ENCODE measurements around the gene TRAPPC8.
"Not testable (repeated sequence)": the region's sequence is repeated elsewhere in the genome, so short reads cannot be mapped to it uniquely, and the experiment has no call there.

Gene TRAPPC8

DNA sequence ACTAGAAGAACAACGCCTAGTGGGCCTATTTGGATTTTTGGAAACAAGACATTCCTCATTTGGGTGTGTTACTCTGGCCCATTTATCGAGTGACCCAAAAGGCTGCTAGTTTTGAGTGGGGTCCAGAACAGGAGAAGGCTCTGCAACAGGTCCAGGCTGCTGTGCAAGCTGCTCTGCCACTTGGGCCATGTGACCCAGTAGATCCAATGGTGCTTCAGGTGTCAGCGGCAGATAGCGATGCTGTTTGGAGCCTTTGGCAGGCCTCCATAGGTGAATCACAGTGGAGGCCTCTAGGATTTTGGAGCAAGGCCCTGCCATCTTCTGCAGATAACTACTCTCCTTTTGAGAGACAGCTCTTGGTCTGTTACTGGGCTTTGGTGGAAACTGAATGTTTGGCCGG, 143.7 kb downstream of the TRAPPC8 start:
- H3K4me3 ChIP-seq (ENCODE audit: insufficient read depth, low read depth, low read length); H3K4me1 ChIP-seq (ENCODE audit: control insufficient read depth, insufficient read depth, low read length); H3K9me3 ChIP-seq (ENCODE audit: control insufficient read depth, low read length); H3K36me3 ChIP-seq (ENCODE audit: control insufficient read depth, insufficient read depth, low read length); H3K27ac ChIP-seq (ENCODE audit: insufficient read depth, low read depth, low read length, poor library complexity, severe bottlenecking); H3K27me3 ChIP-seq (ENCODE audit: control insufficient read depth, insufficient read depth, low read length, poor library complexity, severe bottlenecking): not testable (repeated sequence)
- WGBS, 2 experiments, result 91 to 94% methylated on average over 5 of the region's 5 CpGs

GRCh38 chr18:31798399-31798798, 144.5 kb downstream of the TRAPPC8 start:
- Histone ChIP-seq H3K27ac (ENCODE audit: insufficient read depth, low read depth, low read length, poor library complexity, severe bottlenecking) (no peak overlapping the region), H3K4me1 (ENCODE audit: control insufficient read depth, insufficient read depth, low read length) (no peaks in the 10 kb centered on the region), H3K27me3 (ENCODE audit: control insufficient read depth, insufficient read depth, low read length, poor library complexity, severe bottlenecking) (no peaks in the 10 kb centered on the region), H3K4me3 (ENCODE audit: insufficient read depth, low read depth, low read length) (no peak overlapping the region), H3K36me3 (ENCODE audit: control insufficient read depth, insufficient read depth, low read length) (no peaks in the 10 kb centered on the region), H3K9me3 (ENCODE audit: control insufficient read depth, low read length) (no peaks in the 10 kb centered on the region)
- WGBS, 2 experiments, result 79 to 83% methylated on average over 1 to 2 of the region's 2 CpGs

DNA sequence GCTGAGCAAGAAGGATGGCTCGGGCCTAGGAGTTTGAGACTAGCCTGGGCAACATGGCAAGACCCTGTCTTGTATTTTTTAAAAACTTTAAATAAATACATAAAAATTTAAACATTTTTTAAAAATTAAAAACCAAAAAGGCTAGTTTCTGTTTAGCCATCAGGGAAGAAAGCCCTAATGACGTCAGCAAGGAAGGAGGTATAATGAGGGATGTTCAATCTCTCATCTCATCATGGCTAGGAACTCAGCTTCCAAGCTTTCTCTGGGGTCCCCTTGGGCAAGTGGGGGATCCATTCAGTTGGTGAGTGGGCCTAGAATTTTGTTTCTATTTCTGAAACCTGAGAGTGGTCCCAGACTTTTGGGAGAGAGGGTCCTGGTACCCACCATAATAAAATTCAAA, 147.2 kb downstream of the TRAPPC8 start:
- 86 to 97% methylated on average over 2 of the region's 2 CpGs for WGBS, 2 experiments
- Histone ChIP-seq H3K4me1 (ENCODE audit: control insufficient read depth, insufficient read depth, low read length) (no peaks in the 10 kb centered on the region), H3K4me3 (ENCODE audit: insufficient read depth, low read depth, low read length) (no peak overlapping the region), H3K27me3 (ENCODE audit: control insufficient read depth, insufficient read depth, low read length, poor library complexity, severe bottlenecking) (no peaks in the 10 kb centered on the region), H3K36me3 (ENCODE audit: control insufficient read depth, insufficient read depth, low read length) (no peaks in the 10 kb centered on the region), H3K9me3 (ENCODE audit: control insufficient read depth, low read length) (no peaks in the 10 kb centered on the region), H3K27ac (ENCODE audit: insufficient read depth, low read depth, low read length, poor library complexity, severe bottlenecking) (no peak overlapping the region)

DNA sequence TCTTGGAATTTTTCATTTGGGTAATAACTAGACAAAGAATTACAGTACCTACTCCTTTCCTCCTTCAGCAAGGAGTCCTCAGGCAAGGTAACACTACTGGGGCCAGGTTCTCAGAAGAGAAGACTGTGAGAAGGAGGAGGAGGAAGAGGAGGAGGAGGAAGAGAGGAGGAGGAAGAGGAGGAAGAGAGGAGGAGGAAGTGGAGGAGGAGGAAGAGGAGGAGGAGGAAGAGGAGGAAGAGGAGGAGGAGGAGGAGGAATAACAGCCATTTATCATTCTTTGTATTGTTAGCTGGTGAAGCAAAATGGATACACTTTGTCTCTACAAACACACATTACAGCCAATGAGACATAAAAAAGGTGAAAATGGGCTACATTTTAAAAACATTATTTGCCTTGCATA, 149.4 kb downstream of the TRAPPC8 start:
- Histone ChIP-seq H3K4me1 (ENCODE audit: control insufficient read depth, insufficient read depth, low read length) (no peaks in the 10 kb centered on the region), H3K27me3 (ENCODE audit: control insufficient read depth, insufficient read depth, low read length, poor library complexity, severe bottlenecking) (no peaks in the 10 kb centered on the region), H3K27ac (ENCODE audit: insufficient read depth, low read depth, low read length, poor library complexity, severe bottlenecking) (no peak overlapping the region), H3K4me3 (ENCODE audit: insufficient read depth, low read depth, low read length) (no peak overlapping the region), H3K9me3 (ENCODE audit: control insufficient read depth, low read length) (no peaks in the 10 kb centered on the region), H3K36me3 (ENCODE audit: control insufficient read depth, insufficient read depth, low read length) (no peaks in the 10 kb centered on the region)

DNA sequence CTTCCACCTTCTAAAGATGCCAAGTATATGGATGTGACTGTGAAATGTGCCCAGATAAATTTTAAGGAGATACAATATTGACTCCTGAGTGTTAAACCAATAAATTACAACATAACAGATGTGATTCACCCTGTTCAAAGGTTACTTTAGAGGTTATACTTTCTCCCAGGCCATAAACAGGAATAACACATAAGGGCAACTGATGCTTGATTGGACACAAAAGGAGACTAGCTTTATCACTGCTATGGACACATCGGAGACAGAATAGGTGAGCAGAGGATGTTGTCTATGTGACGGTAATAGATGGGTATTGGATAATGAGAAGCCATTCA, 150.4 kb downstream of the TRAPPC8 start:
- no peaks in the 10 kb centered on the region for H3K9me3 ChIP-seq (ENCODE audit: control insufficient read depth, low read length)
- H3K36me3 ChIP-seq (ENCODE audit: control insufficient read depth, insufficient read depth, low read length), result no peaks in the 10 kb centered on the region
- 93 to 96% methylated on average over 2 of the region's 2 CpGs for WGBS, 2 experiments
- no peaks in the 10 kb centered on the region for H3K27me3 ChIP-seq (ENCODE audit: control insufficient read depth, insufficient read depth, low read length, poor library complexity, severe bottlenecking)
- no peaks in the 10 kb centered on the region for H3K4me1 ChIP-seq (ENCODE audit: control insufficient read depth, insufficient read depth, low read length)
- H3K4me3 ChIP-seq (ENCODE audit: insufficient read depth, low read depth, low read length), result no peak overlapping the region
- no peak overlapping the region for H3K27ac ChIP-seq (ENCODE audit: insufficient read depth, low read depth, low read length, poor library complexity, severe bottlenecking)

DNA sequence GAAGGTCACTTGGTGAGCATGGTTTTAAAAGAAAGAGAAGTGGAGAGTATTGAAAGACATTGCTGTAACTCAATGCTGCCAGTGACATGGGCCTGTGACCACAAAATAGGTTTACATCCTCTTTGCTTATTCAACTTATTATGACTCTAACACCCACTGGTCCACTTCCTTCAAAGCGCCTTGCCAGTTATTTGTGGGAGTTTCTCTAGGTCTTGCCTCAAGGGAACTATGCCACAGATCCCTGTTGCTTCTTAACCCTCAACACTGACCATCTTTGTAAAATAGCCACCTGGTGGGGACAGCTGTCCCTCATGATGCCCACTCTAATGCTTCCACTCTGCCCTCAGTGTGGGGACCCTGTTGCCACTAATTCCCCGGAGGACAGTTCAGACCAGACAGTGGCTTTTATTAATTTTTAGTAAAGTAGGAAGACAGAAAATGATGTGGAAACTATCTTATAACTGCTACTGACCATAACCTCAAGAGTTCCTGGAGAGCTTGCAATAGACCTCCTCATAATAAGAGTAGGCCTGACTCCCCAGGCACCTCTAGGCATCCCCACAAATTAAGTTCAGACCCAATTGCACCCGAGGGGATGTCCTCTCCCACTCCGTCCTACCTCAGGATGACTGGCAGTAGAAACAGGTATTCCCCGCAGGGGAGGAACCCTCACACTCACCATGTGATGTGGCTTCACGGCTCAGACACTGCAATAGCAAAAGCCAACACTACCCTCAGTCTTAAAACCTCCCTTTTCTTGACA, 150.9 kb downstream of the TRAPPC8 start:
- WGBS, 2 experiments, result 93 to 94% methylated on average over 6 of the region's 6 CpGs
- Histone ChIP-seq H3K9me3 (ENCODE audit: control insufficient read depth, low read length) (no peaks in the 10 kb centered on the region), H3K36me3 (ENCODE audit: control insufficient read depth, insufficient read depth, low read length) (no peaks in the 10 kb centered on the region), H3K27me3 (ENCODE audit: control insufficient read depth, insufficient read depth, low read length, poor library complexity, severe bottlenecking) (no peaks in the 10 kb centered on the region), H3K4me3 (ENCODE audit: insufficient read depth, low read depth, low read length) (no peak overlapping the region), H3K27ac (ENCODE audit: insufficient read depth, low read depth, low read length, poor library complexity, severe bottlenecking) (no peak overlapping the region), H3K4me1 (ENCODE audit: control insufficient read depth, insufficient read depth, low read length) (no peaks in the 10 kb centered on the region)

- Histone ChIP-seq H3K27ac (ENCODE audit: insufficient read depth, low read depth, low read length, poor library complexity, severe bottlenecking) (no peak overlapping the region), H3K4me3 (ENCODE audit: insufficient read depth, low read depth, low read length) (no peak overlapping the region), H3K36me3 (ENCODE audit: control insufficient read depth, insufficient read depth, low read length) (no peaks in the 10 kb centered on the region), H3K9me3 (ENCODE audit: control insufficient read depth, low read length) (no peaks in the 10 kb centered on the region), H3K4me1 (ENCODE audit: control insufficient read depth, insufficient read depth, low read length) (no peaks in the 10 kb centered on the region), H3K27me3 (ENCODE audit: control insufficient read depth, insufficient read depth, low read length, poor library complexity, severe bottlenecking) (no peaks in the 10 kb centered on the region)
- WGBS, 2 experiments, result 93 to 97% methylated on average over 10 of the region's 10 CpGs
Measured at GRCh38 chr18:31789409-31789808, 153.5 kb downstream of the TRAPPC8 start.

GRCh38 chr18:31783059-31783458, 159.9 kb downstream of the TRAPPC8 start:
- Histone ChIP-seq H3K27me3 (ENCODE audit: control insufficient read depth, insufficient read depth, low read length, poor library complexity, severe bottlenecking) (no peaks in the 10 kb centered on the region), H3K4me3 (ENCODE audit: insufficient read depth, low read depth, low read length) (no peak overlapping the region), H3K4me1 (ENCODE audit: control insufficient read depth, insufficient read depth, low read length) (no peaks in the 10 kb centered on the region), H3K27ac (ENCODE audit: insufficient read depth, low read depth, low read length, poor library complexity, severe bottlenecking) (no peak overlapping the region), H3K9me3 (ENCODE audit: control insufficient read depth, low read length) (no peaks in the 10 kb centered on the region), H3K36me3 (ENCODE audit: control insufficient read depth, insufficient read depth, low read length) (no peaks in the 10 kb centered on the region)
- WGBS, 2 experiments, result 89 to 95% methylated on average over 3 of the region's 3 CpGs

All from ectodermal cell (in vitro differentiated cells).